ENCODE measurements around the gene CETP. TPM values are rescaled to one million over a fixed set of nuclear protein-coding genes. Genes with fewer than 3 reads are reported as not detected.

CETP gene
- total and polyA plus RNA-seq, 2 of the 13 experiments (the other 11 are each of a cell fraction or from before 2014, with no cell fraction given), result 0.31 to 9.8 TPM

DNA sequence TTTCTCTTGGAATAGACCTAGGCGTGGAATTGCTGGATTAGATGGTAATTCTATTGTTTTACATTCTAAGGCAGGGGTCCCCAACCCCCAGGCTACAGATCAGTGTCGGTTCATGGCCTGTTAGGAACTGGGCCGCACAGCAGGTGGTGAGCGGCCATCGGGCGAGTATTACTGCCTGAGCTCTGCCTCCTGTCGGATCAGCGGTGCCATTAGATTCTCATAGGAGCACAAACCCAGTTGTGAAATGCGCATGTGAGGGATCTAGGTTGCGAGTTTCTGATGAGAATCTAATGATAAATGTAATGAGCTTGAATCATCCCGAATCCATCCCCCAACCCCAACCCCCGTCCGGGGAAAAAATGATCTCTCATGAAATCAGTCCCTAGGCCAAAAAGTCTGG, 50.6 kb downstream of the CETP start (continued):
- TF ChIP-seq, protein P1, sequence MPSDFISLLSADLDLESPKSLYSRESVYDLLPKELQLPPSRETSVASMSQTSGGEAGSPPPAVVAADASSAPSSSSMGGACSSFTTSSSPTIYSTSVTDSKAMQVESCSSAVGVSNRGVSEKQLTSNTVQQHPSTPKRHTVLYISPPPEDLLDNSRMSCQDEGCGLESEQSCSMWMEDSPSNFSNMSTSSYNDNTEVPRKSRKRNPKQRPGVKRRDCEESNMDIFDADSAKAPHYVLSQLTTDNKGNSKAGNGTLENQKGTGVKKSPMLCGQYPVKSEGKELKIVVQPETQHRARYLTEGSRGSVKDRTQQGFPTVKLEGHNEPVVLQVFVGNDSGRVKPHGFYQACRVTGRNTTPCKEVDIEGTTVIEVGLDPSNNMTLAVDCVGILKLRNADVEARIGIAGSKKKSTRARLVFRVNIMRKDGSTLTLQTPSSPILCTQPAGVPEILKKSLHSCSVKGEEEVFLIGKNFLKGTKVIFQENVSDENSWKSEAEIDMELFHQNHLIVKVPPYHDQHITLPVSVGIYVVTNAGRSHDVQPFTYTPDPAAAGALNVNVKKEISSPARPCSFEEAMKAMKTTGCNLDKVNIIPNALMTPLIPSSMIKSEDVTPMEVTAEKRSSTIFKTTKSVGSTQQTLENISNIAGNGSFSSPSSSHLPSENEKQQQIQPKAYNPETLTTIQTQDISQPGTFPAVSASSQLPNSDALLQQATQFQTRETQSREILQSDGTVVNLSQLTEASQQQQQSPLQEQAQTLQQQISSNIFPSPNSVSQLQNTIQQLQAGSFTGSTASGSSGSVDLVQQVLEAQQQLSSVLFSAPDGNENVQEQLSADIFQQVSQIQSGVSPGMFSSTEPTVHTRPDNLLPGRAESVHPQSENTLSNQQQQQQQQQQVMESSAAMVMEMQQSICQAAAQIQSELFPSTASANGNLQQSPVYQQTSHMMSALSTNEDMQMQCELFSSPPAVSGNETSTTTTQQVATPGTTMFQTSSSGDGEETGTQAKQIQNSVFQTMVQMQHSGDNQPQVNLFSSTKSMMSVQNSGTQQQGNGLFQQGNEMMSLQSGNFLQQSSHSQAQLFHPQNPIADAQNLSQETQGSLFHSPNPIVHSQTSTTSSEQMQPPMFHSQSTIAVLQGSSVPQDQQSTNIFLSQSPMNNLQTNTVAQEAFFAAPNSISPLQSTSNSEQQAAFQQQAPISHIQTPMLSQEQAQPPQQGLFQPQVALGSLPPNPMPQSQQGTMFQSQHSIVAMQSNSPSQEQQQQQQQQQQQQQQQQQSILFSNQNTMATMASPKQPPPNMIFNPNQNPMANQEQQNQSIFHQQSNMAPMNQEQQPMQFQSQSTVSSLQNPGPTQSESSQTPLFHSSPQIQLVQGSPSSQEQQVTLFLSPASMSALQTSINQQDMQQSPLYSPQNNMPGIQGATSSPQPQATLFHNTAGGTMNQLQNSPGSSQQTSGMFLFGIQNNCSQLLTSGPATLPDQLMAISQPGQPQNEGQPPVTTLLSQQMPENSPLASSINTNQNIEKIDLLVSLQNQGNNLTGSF (CRISPR knock-in tag; IDR thresholded peaks at IDR 0.05), result no peak
- no peak for TF ChIP-seq ZNF792 (CRISPR knock-in tag; IDR thresholded peaks at IDR 0.05)
- TF ChIP-seq, protein P2, sequence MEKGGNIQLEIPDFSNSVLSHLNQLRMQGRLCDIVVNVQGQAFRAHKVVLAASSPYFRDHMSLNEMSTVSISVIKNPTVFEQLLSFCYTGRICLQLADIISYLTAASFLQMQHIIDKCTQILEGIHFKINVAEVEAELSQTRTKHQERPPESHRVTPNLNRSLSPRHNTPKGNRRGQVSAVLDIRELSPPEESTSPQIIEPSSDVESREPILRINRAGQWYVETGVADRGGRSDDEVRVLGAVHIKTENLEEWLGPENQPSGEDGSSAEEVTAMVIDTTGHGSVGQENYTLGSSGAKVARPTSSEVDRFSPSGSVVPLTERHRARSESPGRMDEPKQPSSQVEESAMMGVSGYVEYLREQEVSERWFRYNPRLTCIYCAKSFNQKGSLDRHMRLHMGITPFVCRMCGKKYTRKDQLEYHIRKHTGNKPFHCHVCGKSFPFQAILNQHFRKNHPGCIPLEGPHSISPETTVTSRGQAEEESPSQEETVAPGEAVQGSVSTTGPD (CRISPR knock-in tag; IDR thresholded peaks at IDR 0.05), result no peak
- TF ChIP-seq, protein P3, sequence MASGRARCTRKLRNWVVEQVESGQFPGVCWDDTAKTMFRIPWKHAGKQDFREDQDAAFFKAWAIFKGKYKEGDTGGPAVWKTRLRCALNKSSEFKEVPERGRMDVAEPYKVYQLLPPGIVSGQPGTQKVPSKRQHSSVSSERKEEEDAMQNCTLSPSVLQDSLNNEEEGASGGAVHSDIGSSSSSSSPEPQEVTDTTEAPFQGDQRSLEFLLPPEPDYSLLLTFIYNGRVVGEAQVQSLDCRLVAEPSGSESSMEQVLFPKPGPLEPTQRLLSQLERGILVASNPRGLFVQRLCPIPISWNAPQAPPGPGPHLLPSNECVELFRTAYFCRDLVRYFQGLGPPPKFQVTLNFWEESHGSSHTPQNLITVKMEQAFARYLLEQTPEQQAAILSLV (CRISPR knock-in tag; IDR thresholded peaks at IDR 0.05; ENCODE audit: borderline replicate concordance), result no peak
- TF ChIP-seq MXD4 (CRISPR knock-in tag; IDR thresholded peaks at IDR 0.05), result no peak
- TF ChIP-seq MIXL1 (CRISPR knock-in tag; IDR thresholded peaks at IDR 0.05), result no peak
- no peak for TF ChIP-seq ERF (CRISPR knock-in tag; IDR thresholded peaks at IDR 0.05)
- TF ChIP-seq ZNF777 (CRISPR knock-in tag; IDR thresholded peaks at IDR 0.05), result no peak
- TF ChIP-seq ZNF12 (CRISPR knock-in tag; IDR thresholded peaks at IDR 0.05), result no peak
